Esophagus squamous epithelium (tissue), 4 donors: Measurements from ENCODE around the gene KIF13A.

Experiments
- POLR2A ChIP-seq, 4 donors: fragments of 450-650 bp; IDR thresholded peaks; one replicate each; pipeline ENCODE4 v1.6.1; 2017; ENCODE audit warnings: antibody characterized with exemption in 4 of 4, mild to moderate bottlenecking in 4 of 4, moderate library complexity in 3 of 4
- TF ChIP-seq, protein P1 (sequence below), 6 experiments: fragments of 450-650 bp in 4 of 6; fragments of 200-600 bp in 2 of 6; sonication (generic) in 2 of 6; IDR thresholded peaks; one replicate each; pipeline ENCODE4 v1.5.1; 2016 to 2019; ENCODE audit warnings: antibody characterized with exemption in 6 of 6, mild to moderate bottlenecking in 4 of 6, moderate library complexity in 4 of 6

DNA sequence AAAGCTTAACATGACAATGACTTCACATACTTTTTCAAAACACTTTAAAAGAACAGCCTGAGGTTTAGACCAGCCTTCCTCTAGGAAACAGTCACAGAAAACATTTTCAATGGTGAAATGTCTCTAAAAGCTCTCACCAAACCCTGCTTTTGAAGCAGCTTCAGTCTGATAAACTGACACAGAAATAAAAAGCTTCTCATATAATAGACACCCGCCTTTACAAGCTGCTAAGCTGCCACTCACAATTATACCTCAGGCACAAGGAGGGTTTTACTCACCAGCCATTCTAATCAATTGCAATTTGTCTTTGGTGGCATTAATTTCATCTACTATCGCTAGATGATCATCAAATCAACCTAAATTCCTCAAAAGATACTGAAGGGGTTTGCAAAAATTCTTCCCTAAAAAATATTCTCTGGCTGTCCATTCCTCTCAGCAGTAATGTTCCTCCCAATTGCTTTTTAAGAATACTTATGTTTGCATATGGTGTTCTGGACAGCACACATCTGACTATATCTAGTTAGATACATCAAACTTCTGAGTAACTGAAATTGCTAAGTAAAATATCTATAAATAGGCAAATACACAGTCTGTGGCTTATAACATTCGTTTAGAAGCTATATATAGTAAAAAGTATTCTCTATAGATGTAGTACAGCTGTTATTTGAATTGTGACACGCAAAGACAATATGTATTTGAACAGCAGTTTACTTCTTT, 29.4 kb downstream of the KIF13A start:
- TF ChIP-seq, protein P1, sequence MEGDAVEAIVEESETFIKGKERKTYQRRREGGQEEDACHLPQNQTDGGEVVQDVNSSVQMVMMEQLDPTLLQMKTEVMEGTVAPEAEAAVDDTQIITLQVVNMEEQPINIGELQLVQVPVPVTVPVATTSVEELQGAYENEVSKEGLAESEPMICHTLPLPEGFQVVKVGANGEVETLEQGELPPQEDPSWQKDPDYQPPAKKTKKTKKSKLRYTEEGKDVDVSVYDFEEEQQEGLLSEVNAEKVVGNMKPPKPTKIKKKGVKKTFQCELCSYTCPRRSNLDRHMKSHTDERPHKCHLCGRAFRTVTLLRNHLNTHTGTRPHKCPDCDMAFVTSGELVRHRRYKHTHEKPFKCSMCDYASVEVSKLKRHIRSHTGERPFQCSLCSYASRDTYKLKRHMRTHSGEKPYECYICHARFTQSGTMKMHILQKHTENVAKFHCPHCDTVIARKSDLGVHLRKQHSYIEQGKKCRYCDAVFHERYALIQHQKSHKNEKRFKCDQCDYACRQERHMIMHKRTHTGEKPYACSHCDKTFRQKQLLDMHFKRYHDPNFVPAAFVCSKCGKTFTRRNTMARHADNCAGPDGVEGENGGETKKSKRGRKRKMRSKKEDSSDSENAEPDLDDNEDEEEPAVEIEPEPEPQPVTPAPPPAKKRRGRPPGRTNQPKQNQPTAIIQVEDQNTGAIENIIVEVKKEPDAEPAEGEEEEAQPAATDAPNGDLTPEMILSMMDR (IDR thresholded peaks at IDR 0.05) = no peak
- no peak for TF ChIP-seq POLR2A (IDR thresholded peaks at IDR 0.05)
